ENCODE results near the gene MESP1.

DNA sequence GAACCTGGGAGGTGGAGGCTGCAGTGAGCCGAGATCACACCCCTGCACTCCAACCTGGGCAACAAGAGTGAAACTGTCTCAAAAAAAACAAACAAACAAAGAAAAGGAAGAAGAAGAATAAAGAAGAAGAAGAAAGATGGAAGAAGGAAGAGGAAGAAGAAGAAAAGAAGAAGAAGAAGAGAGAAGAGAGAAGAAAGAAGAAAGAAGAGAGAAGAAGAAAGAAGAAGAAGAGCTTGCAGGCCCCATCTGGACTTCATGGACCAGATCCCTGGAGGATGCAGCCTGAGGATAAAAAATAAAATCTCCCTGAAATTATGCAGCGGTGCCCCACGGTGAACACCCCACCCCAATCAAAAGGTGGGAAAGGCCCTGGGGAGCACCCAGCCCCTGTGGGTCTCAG lies 8.8 kb upstream of the MESP1 start:
- no peak for TF ChIP-seq POLR2AphosphoS5 (IDR thresholded peaks at IDR 0.05)
- TF ChIP-seq, protein P1, sequence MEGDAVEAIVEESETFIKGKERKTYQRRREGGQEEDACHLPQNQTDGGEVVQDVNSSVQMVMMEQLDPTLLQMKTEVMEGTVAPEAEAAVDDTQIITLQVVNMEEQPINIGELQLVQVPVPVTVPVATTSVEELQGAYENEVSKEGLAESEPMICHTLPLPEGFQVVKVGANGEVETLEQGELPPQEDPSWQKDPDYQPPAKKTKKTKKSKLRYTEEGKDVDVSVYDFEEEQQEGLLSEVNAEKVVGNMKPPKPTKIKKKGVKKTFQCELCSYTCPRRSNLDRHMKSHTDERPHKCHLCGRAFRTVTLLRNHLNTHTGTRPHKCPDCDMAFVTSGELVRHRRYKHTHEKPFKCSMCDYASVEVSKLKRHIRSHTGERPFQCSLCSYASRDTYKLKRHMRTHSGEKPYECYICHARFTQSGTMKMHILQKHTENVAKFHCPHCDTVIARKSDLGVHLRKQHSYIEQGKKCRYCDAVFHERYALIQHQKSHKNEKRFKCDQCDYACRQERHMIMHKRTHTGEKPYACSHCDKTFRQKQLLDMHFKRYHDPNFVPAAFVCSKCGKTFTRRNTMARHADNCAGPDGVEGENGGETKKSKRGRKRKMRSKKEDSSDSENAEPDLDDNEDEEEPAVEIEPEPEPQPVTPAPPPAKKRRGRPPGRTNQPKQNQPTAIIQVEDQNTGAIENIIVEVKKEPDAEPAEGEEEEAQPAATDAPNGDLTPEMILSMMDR (IDR thresholded peaks at IDR 0.05): no peak
